GM23248 (cell line): ENCODE data around the gene FAM136A.

Experiments
- EZH2 ChIP-seq: fragments of 200-600 bp; sonication (generic); IDR thresholded peaks from 2 replicates; pipeline ENCODE4 v1.6.1; 2018; ENCODE audit warnings: antibody characterized with exemption, mild to moderate bottlenecking; ENCODE audit not compliant: insufficient read depth, poor library complexity, severe bottlenecking
- EZH2phosphoT487 ChIP-seq: fragments of 200-600 bp; sonication (generic); IDR thresholded peaks from 2 replicates; pipeline ENCODE4 v1.6.1; 2018; ENCODE audit warnings: antibody characterized with exemption, moderate library complexity, mild to moderate bottlenecking, low read depth; ENCODE audit not compliant: insufficient read depth

- TF ChIP-seq EZH2 (no peak), EZH2phosphoT487 (no peak)
Observed at GRCh38 chr2:70301344-70302194, at the start of gene FAM136A.
